ENCODE measurements around the gene TEDC2. TPM values are rescaled to one million over a fixed set of nuclear protein-coding genes. Genes with fewer than 3 reads are reported as not detected.
A peak's percentile ranks its signal among the peaks of the same experiment; 100 is the strongest.

The TEDC2 gene
- total and polyA plus RNA-seq, 10 of the 15 experiments (the other 5 are each of a cell fraction or from before 2014, with no cell fraction given), result 0.23 to 47.9 (median 19.1) TPM

GRCh38 chr16:2500918-2501750 is 41.2 kb downstream of the TEDC2 start (continued):
- TF ChIP-seq PKNOX1 (IDR thresholded peaks at IDR 0.05) (no peak), GATAD2B (conservative IDR thresholded peaks at IDR 0.05; ENCODE audit: low read depth) (no peak; the same call in 1 of the 2 replicates), E2F4 (IDR thresholded peaks at IDR 0.05; ENCODE audit: low read depth, low read length) (no peak), CBX5 (IDR thresholded peaks at IDR 0.05; ENCODE audit: low read depth) (no peak), ZBTB11 (CRISPR knock-in tag; IDR thresholded peaks at IDR 0.05) (no peak), USF1 (IDR thresholded peaks at IDR 0.05; ENCODE audit: borderline replicate concordance, extremely low read length, insufficient read depth, low read depth, low read length) (no peak), BHLHE40 (IDR thresholded peaks at IDR 0.05; ENCODE audit: borderline replicate concordance in 1 of 2, low read depth in 2 of 2, low read length in 1 of 2) (peak; percentile 64 to 67; a peak in 3 of 4 replicates), BCL11A (IDR thresholded peaks at IDR 0.05; ENCODE audit: low read depth, low read length) (no peak), RELA (IDR thresholded peaks at IDR 0.05; ENCODE audit: borderline replicate concordance, partially characterized antibody) (no peak), SP1 (IDR thresholded peaks at IDR 0.05; ENCODE audit: low read depth, low read length) (no peak)

Data from GM12878 (cell line).